Fibroblast of mammary gland (primary cell): Measurements from ENCODE around the gene SMARCAL1.

Experiments
- DNase-seq: peaks from one replicate; pipeline ENCODE4 v3.0.0-alpha.2; 2010; ENCODE audit warnings: low read depth
- H3K4me3 ChIP-seq: 2 replicates; pipeline ENCODE4 v1.5.1; 2011; ENCODE audit warnings: low read depth, mild to moderate bottlenecking, low read length, moderate library complexity; ENCODE audit not compliant: control insufficient read depth
- CTCF ChIP-seq: conservative IDR thresholded peaks from 2 replicates; pipeline ENCODE4 v1.5.1; 2011; ENCODE audit warnings: low read depth, low read length, inconsistent platforms; ENCODE audit not compliant: control insufficient read depth, insufficient read depth

The SMARCAL1 gene

GRCh38 chr2:216478791-216479190 lies 66.5 kb downstream of the SMARCAL1 start:
- no peak for DNase-seq
- no peak for TF ChIP-seq CTCF
- no peak overlapping the region for H3K4me3 ChIP-seq

GRCh38 chr2:216480221-216480620 lies 67.9 kb downstream of the SMARCAL1 start:
- TF ChIP-seq CTCF = no peak
- DNase-seq = no peak
- no peak overlapping the region for H3K4me3 ChIP-seq

GRCh38 chr2:216482640-216483039 lies 70.4 kb downstream of the SMARCAL1 start:
- TF ChIP-seq CTCF = no peak

GRCh38 chr2:216485237-216485636 lies 73.0 kb downstream of the SMARCAL1 start:
- no peak for DNase-seq
- H3K4me3 ChIP-seq = no peak overlapping the region
- no peak for TF ChIP-seq CTCF

More at GRCh38 chr2:216482640-216483039, 70.4 kb downstream of the SMARCAL1 start:
- no peak for DNase-seq
- no peak overlapping the region for H3K4me3 ChIP-seq

GRCh38 chr2:216485745-216486144 lies 73.5 kb downstream of the SMARCAL1 start:
- no peak for TF ChIP-seq CTCF
- H3K4me3 ChIP-seq = no peak overlapping the region
- no peak for DNase-seq

GRCh38 chr2:216486271-216486670 lies 74.0 kb downstream of the SMARCAL1 start:
- no peak overlapping the region for H3K4me3 ChIP-seq
- DNase-seq = no peak
- TF ChIP-seq CTCF = no peak

GRCh38 chr2:216486708-216487107 lies 74.4 kb downstream of the SMARCAL1 start:
- no peak for DNase-seq
- no peak overlapping the region for H3K4me3 ChIP-seq
- TF ChIP-seq CTCF = no peak
